Lower leg skin (tissue), 3 donors: ENCODE data around the gene ZC3H4.

Source experiments
- CTCF ChIP-seq, 3 donors: fragments of 450-650 bp; IDR thresholded peaks; one replicate each; pipeline ENCODE4 v1.5.1; 2016; ENCODE audit warnings: antibody characterized with exemption in 3 of 3, mild to moderate bottlenecking in 3 of 3, moderate library complexity in 2 of 3
- POLR2A ChIP-seq, 2 donors: fragments of 450-650 bp; IDR thresholded peaks; one replicate each; pipeline ENCODE4 v1.6.1; 2016 to 2017; ENCODE audit warnings: antibody characterized with exemption in 2 of 2, mild to moderate bottlenecking in 1 of 2, moderate library complexity in 1 of 2

DNA sequence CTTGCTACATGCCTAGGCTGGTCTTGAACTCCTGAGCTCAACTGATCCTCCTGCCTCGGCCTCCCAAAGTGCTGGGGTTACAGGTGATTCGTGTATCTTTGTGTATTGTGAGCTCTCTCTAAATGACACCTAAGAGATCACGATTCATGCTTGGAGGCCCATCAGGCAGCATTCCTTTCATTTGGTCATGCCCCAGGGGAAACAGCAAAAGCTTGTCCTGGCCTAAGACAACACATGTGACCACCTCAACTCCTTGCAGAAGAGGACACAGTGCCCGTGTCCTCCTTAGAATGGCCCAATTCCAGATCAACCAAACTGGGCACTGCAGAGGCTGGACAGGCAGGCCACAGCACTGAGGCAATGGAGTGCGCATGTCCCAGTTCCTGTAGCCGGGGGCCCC is 32.5 kb downstream of the ZC3H4 start:
- TF ChIP-seq CTCF (IDR thresholded peaks at IDR 0.05) (no peak), POLR2A (IDR thresholded peaks at IDR 0.05) (no peak)
